Fibroblast of lung (primary cell): ENCODE data around the gene CNNM4. TPM values are rescaled to one million over a fixed set of nuclear protein-coding genes. Genes with fewer than 3 reads are reported as not detected.
A peak's percentile ranks its signal among the peaks of the same experiment; 100 is the strongest.

Experiments
- DNase-seq, 2 donors: peaks; one replicate each; pipeline versions ENCODE4 v3.0.0 to v3.0.0-alpha.2; 2010; ENCODE audit warnings: low read depth in 2 of 2
- H2AFZ ChIP-seq: 2 replicates; pipeline ENCODE4 v1.5.1; 2012; ENCODE audit warnings: low read length, control low read depth, inconsistent platforms
- H3K27ac ChIP-seq: 2 replicates; pipeline ENCODE4 v1.5.1; 2011; ENCODE audit warnings: low read length, control low read depth; ENCODE audit not compliant: insufficient read depth
- H3K27me3 ChIP-seq: 2 replicates; pipeline ENCODE4 v1.5.1; 2011; ENCODE audit warnings: mild to moderate bottlenecking, low read length; ENCODE audit not compliant: control insufficient read depth, insufficient read depth
- H3K36me3 ChIP-seq: 2 replicates; pipeline ENCODE4 v1.5.1; 2011; ENCODE audit warnings: low read length; ENCODE audit not compliant: control insufficient read depth, insufficient read depth
- H3K4me1 ChIP-seq: 2 replicates; pipeline ENCODE4 v1.5.1; 2011; ENCODE audit warnings: low read length; ENCODE audit not compliant: control insufficient read depth, insufficient read depth; ENCODE audit errors: extremely low read depth
- H3K4me2 ChIP-seq: 2 replicates; pipeline ENCODE4 v1.5.1; 2011; ENCODE audit warnings: low read length, control low read depth; ENCODE audit not compliant: insufficient read depth; ENCODE audit errors: extremely low read depth
- H3K4me3 ChIP-seq, 4 experiments: fragments of 200-600 bp in 1 of 4; sonication (generic) in 1 of 4; replicated peaks in 1 of 4; 2 replicates each; pipeline ENCODE4 v1.5.1; 2011 to 2016; ENCODE audit warnings: low read length in 4 of 4, low read depth in 3 of 4, mild to moderate bottlenecking in 3 of 4, control low read depth in 2 of 4, inconsistent platforms in 1 of 4, mixed read lengths in 1 of 4; ENCODE audit not compliant: insufficient read depth in 1 of 4; ENCODE audit errors: control extremely low read depth in 1 of 4
- H3K79me2 ChIP-seq: 2 replicates; pipeline ENCODE4 v1.5.1; 2012; ENCODE audit warnings: mild to moderate bottlenecking, low read length, inconsistent platforms; ENCODE audit not compliant: control insufficient read depth, insufficient read depth
- H3K9ac ChIP-seq: 2 replicates; pipeline ENCODE4 v1.5.1; 2011; ENCODE audit warnings: mild to moderate bottlenecking, low read length, control low read depth; ENCODE audit not compliant: insufficient read depth
- H3K9me3 ChIP-seq: 2 replicates; pipeline ENCODE4 v1.5.1; 2012; ENCODE audit warnings: low read depth, low read length; ENCODE audit not compliant: control insufficient read depth, insufficient read depth
- H4K20me1 ChIP-seq: 2 replicates; pipeline ENCODE4 v1.5.1; 2011; ENCODE audit warnings: low read length; ENCODE audit not compliant: control insufficient read depth, insufficient read depth; ENCODE audit errors: extremely low read depth
- EZH2 ChIP-seq: IDR thresholded peaks from 2 replicates; pipeline ENCODE4 v1.5.1; 2012; ENCODE audit warnings: low read length, control low read depth, mild to moderate bottlenecking; ENCODE audit errors: missing control alignments
- polyA plus RNA-seq, 2 donors: library from polyadenylated mRNA; depleted of rRNA in 1 of 2; stranded (reverse) in 1 of 2; unstranded in 1 of 2; fragments of >200 nt; gene quantifications; 2 replicates each; pipeline ENCODE4 v1.2.1, GENCODE V29; 2011 to 2012; ENCODE audit warnings: missing spikeins in 1 of 2
- total RNA-seq: library from RNA; depleted of rRNA; stranded (reverse); fragments of >200 nt; gene quantifications from 2 replicates; pipeline ENCODE4 v1.2.1, GENCODE V29; 2014
- TF ChIP-seq, protein P1 (sequence below), 2 donors: IDR thresholded peaks in 1 of 2; conservative IDR thresholded peaks in 1 of 2; 1 replicate in 1 of 2; 2 replicates in 1 of 2; pipeline ENCODE4 v1.5.1; 2011 to 2012; ENCODE audit warnings: low read length in 2 of 2, control low read depth in 1 of 2, inconsistent platforms in 1 of 2, low read depth in 1 of 2, mild to moderate bottlenecking in 1 of 2

The CNNM4 gene
- total and polyA plus RNA-seq, 2 donors (not counting 1 experiment from before 2014, with no cell fraction given): 3.3 to 3.5 TPM

GRCh38 chr2:96716388-96716787 is 44.3 kb upstream of the CNNM4 start:
- Histone ChIP-seq H2AFZ (no peak overlapping the region), H3K36me3 (peaks cover under 1% of the 10 kb centered on the region), H3K27ac (no peak overlapping the region), H3K27me3 (no peaks in the 10 kb centered on the region), H3K9ac (no peak overlapping the region), H3K79me2 (no peaks in the 10 kb centered on the region), H3K4me1 (no peaks in the 10 kb centered on the region), H3K9me3 (no peaks in the 10 kb centered on the region), H3K4me3 (no peak overlapping the region), H4K20me1 (no peaks in the 10 kb centered on the region), H3K4me2 (no peak overlapping the region)
- no peak for DNase-seq
- TF ChIP-seq EZH2: no peak
- TF ChIP-seq, protein P1, sequence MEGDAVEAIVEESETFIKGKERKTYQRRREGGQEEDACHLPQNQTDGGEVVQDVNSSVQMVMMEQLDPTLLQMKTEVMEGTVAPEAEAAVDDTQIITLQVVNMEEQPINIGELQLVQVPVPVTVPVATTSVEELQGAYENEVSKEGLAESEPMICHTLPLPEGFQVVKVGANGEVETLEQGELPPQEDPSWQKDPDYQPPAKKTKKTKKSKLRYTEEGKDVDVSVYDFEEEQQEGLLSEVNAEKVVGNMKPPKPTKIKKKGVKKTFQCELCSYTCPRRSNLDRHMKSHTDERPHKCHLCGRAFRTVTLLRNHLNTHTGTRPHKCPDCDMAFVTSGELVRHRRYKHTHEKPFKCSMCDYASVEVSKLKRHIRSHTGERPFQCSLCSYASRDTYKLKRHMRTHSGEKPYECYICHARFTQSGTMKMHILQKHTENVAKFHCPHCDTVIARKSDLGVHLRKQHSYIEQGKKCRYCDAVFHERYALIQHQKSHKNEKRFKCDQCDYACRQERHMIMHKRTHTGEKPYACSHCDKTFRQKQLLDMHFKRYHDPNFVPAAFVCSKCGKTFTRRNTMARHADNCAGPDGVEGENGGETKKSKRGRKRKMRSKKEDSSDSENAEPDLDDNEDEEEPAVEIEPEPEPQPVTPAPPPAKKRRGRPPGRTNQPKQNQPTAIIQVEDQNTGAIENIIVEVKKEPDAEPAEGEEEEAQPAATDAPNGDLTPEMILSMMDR (conservative IDR thresholded peaks at IDR 0.05 in 1 of 2, IDR thresholded peaks at IDR 0.05 in 1 of 2; ENCODE audit: low read depth in 1 of 2, low read length in 2 of 2): no peak

GRCh38 chr2:96726131-96726530 is 34.6 kb upstream of the CNNM4 start:
- H3K79me2 ChIP-seq: no peaks in the 10 kb centered on the region
- H3K36me3 ChIP-seq: no peaks in the 10 kb centered on the region
- H2AFZ ChIP-seq: no peak overlapping the region
- H4K20me1 ChIP-seq: no peaks in the 10 kb centered on the region
- no peaks in the 10 kb centered on the region for H3K27me3 ChIP-seq
- H3K4me3 ChIP-seq: no peak overlapping the region
- TF ChIP-seq EZH2: no peak
- TF ChIP-seq, protein P1 (conservative IDR thresholded peaks at IDR 0.05 in 1 of 2, IDR thresholded peaks at IDR 0.05 in 1 of 2; ENCODE audit: low read depth in 1 of 2, low read length in 2 of 2): no peak
- DNase-seq: no peak
- no peaks in the 10 kb centered on the region for H3K4me1 ChIP-seq
- H3K9me3 ChIP-seq: no peaks in the 10 kb centered on the region
- no peak overlapping the region for H3K4me2 ChIP-seq
- no peak overlapping the region for H3K9ac ChIP-seq
- no peak overlapping the region for H3K27ac ChIP-seq

DNA sequence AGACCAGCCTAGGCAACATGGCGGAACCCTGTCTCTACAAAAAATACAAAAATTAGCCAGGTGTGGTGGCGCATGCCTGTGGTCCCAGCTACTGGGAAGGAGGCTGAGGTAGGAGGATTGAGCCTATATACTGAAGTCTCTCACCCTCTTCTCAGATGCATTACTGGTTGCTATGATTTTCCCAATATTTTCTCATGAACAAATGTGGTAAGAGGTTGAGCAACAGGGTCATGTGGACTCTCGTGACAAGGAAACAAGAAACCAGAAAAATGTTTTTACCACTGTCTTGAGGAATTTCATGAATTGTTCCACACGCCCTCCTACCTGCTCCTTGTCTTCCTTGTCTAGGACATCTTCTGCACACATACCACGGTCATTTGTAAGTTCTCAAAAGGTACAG is 33.3 kb upstream of the CNNM4 start:
- H3K4me3 ChIP-seq: no peak overlapping the region
- no peak overlapping the region for H3K9ac ChIP-seq
- H3K27me3 ChIP-seq: no peaks in the 10 kb centered on the region
- H3K27ac ChIP-seq: no peak overlapping the region
- no peaks in the 10 kb centered on the region for H4K20me1 ChIP-seq
- no peak overlapping the region for H3K4me2 ChIP-seq
- no peaks in the 10 kb centered on the region for H3K79me2 ChIP-seq
- no peaks in the 10 kb centered on the region for H3K4me1 ChIP-seq
- TF ChIP-seq, protein P1 (conservative IDR thresholded peaks at IDR 0.05 in 1 of 2, IDR thresholded peaks at IDR 0.05 in 1 of 2; ENCODE audit: low read depth in 1 of 2, low read length in 2 of 2): no peak
- no peak for TF ChIP-seq EZH2
- H3K36me3 ChIP-seq: no peaks in the 10 kb centered on the region
- DNase-seq: peak in 1 of 2 donors; percentile 37
- no peak overlapping the region for H2AFZ ChIP-seq
- H3K9me3 ChIP-seq: no peaks in the 10 kb centered on the region
